IPS DF 6.9 (cell line): Measurements from ENCODE around the gene CBL.
"Not testable (repeated sequence)": the region's sequence is repeated elsewhere in the genome, so short reads cannot be mapped to it uniquely, and the experiment has no call there.

Experiments
- DNase-seq: peaks from one replicate; pipeline ENCODE4 v3.0.0-alpha.2; 2013; ENCODE audit warnings: low read depth, low spot score
- H3K27ac ChIP-seq: one replicate; pipeline ENCODE4 v1.5.1; 2013; ENCODE audit warnings: low read length, control low read depth
- H3K27me3 ChIP-seq: 2 replicates; pipeline ENCODE4 v1.6.1; 2013; ENCODE audit warnings: mild to moderate bottlenecking, low read length; ENCODE audit not compliant: control insufficient read depth, insufficient read depth
- H3K36me3 ChIP-seq: 2 replicates; pipeline ENCODE4 v1.6.1; 2013; ENCODE audit warnings: low read length; ENCODE audit not compliant: control insufficient read depth, insufficient read depth
- H3K4me1 ChIP-seq: 2 replicates; pipeline ENCODE4 v1.6.1; 2013; ENCODE audit warnings: low read length; ENCODE audit not compliant: control insufficient read depth, insufficient read depth
- H3K4me3 ChIP-seq: 2 replicates; pipeline ENCODE4 v1.5.1; 2013; ENCODE audit warnings: mild to moderate bottlenecking, low read length
- H3K9me3 ChIP-seq: 2 replicates; pipeline ENCODE4 v1.6.1; 2013; ENCODE audit warnings: low read length, inconsistent platforms; ENCODE audit not compliant: control insufficient read depth, insufficient read depth
- WGBS: extraction: QIAGEN DNeasy Blood & Tissue Kit; methylation state at CpG from one replicate; pipeline ENCODE4 v1.1.7; 2013; ENCODE audit warnings: mixed read lengths, missing lambda C conversion rate; ENCODE audit not compliant: insufficient read length, insufficient coverage; 5-methylcytosine and 5-hydroxymethylcytosine counted together

Gene CBL

DNA sequence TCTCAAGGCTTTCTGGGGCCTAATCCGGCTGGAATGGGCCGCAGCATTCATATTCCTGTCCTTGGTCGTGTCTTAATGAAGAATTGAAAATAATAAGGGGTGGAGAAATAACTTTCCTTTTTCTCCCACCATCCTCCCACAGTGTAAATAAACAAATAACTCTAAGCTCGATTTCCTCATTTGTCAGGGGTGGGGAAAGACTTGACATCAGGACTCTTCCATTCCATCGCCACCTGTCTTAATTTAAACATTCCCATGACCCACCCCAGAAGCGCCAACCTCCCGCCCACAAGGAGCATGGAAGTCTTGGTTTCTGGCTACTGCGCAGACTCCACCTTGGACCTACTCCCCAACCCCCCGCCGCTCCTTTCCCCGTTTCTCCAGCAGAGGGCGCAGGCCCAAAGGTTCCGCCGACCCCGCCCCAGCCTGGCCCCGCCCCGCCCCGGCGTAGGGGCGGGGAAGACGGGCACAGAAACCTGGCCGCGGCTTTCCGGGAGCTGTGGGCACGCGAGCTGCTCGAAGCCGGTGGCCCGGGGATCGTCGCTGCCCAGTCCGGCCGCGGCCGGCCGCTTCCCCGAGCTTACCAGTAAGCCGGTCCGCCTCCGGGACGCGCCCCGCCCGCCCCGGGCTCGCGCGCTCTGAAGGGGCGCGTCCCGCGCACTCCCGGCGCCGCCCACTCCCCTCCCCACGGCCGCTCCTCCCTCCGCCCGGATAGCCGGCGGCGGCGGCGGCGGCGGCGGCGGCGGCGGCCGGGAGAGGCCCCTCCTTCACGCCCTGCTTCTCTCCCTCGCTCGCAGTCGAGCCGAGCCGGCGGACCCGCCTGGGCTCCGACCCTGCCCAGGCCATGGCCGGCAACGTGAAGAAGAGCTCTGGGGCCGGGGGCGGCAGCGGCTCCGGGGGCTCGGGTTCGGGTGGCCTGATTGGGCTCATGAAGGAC, at the start of gene CBL:
TSS of gene CBL (plus strand) at position 766 of the 937 bp plus-strand sequence. CDS start at position 845, 79 bp downstream.
- no CpG with 5 or more reads among the region's 88 CpGs for WGBS
- H3K4me1 ChIP-seq = no peaks in the 10 kb centered on the region
- H3K27ac ChIP-seq = no peak within 1 kb of the TSS
- H3K36me3 ChIP-seq = no peaks in the 10 kb centered on the region
- no peaks in the 10 kb centered on the region for H3K27me3 ChIP-seq
- H3K9me3 ChIP-seq = no peaks in the 10 kb centered on the region
- peak; percentile 64 for DNase-seq
- H3K4me3 ChIP-seq = peak within 1 kb of the TSS; percentile 89

DNA sequence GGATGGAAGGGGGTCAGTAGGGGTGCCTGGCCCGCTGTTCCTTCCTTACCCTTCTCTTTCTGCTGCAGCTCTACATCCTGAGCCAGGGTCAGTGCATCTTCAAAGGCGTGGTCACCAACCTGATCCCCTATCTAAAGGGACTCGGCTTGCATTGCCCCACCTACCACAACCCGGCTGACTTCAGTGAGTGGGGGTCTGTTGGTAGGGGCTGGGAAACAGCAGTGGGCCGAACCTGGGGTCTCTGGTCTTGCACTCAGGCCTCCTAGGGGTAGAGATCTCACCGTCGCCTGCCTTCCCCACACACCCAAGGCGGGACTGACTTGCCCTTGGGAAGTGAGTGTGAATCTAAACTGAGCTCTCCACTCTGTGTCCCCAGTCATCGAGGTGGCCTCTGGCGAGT, 49.6 kb upstream of the CBL start:
- no peaks in the 10 kb centered on the region for H3K36me3 ChIP-seq
- no peaks in the 10 kb centered on the region for H3K27me3 ChIP-seq
- no peaks in the 10 kb centered on the region for H3K9me3 ChIP-seq
- no peak overlapping the region for H3K27ac ChIP-seq
- H3K4me3 ChIP-seq = no peak overlapping the region
- no peak for DNase-seq
- peaks cover 3% of the 10 kb centered on the region for H3K4me1 ChIP-seq
- no CpG with 5 or more reads among the region's 10 CpGs for WGBS

GRCh38 chr11:119157063-119157462, 49.1 kb upstream of the CBL start:
- H3K9me3 ChIP-seq = no peaks in the 10 kb centered on the region
- H3K4me3 ChIP-seq = no peak overlapping the region
- no peak overlapping the region for H3K27ac ChIP-seq
- WGBS = no CpG with 5 or more reads among the region's 3 CpGs
- DNase-seq = no peak
- H3K4me1 ChIP-seq = peaks cover 3% of the 10 kb centered on the region
- no peaks in the 10 kb centered on the region for H3K27me3 ChIP-seq
- no peaks in the 10 kb centered on the region for H3K36me3 ChIP-seq

DNA sequence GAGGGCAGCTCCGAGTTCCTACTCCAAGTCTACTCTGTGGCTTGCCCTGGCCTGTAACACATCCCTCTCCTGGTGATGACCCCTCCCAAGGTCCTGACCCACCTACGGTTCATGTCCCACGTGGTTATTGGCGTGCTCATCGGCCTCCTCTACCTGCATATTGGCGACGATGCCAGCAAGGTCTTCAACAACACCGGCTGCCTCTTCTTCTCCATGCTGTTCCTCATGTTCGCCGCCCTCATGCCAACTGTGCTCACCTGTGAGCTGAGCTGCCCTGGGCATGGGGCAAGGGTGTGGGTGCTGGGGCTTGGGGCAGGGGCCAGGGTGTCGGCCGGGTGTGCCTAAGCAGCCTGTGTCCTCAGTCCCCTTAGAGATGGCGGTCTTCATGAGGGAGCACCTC, 47.7 kb upstream of the CBL start:
- no peak overlapping the region for H3K4me3 ChIP-seq
- H3K36me3 ChIP-seq = no peaks in the 10 kb centered on the region
- no CpG with 5 or more reads among the region's 13 CpGs for WGBS
- no peaks in the 10 kb centered on the region for H3K27me3 ChIP-seq
- no peak overlapping the region for H3K27ac ChIP-seq
- DNase-seq = no peak
- no peaks in the 10 kb centered on the region for H3K9me3 ChIP-seq
- H3K4me1 ChIP-seq = peaks cover 3% of the 10 kb centered on the region

GRCh38 chr11:119160151-119160550, 46.0 kb upstream of the CBL start:
- no peak for DNase-seq
- H3K36me3 ChIP-seq = no peaks in the 10 kb centered on the region
- no peaks in the 10 kb centered on the region for H3K27me3 ChIP-seq
- peaks cover 3% of the 10 kb centered on the region for H3K4me1 ChIP-seq
- no peak overlapping the region for H3K4me3 ChIP-seq
- no peaks in the 10 kb centered on the region for H3K9me3 ChIP-seq
- no peak overlapping the region for H3K27ac ChIP-seq
- WGBS = no CpG with 5 or more reads among the region's 9 CpGs

- no peaks in the 10 kb centered on the region for H3K9me3 ChIP-seq
- DNase-seq = no peak
- H3K27ac ChIP-seq = no peak overlapping the region
- no CpG with 5 or more reads among the region's 8 CpGs for WGBS
- H3K4me3 ChIP-seq = no peak overlapping the region
- peaks cover 3% of the 10 kb centered on the region for H3K4me1 ChIP-seq
- no peaks in the 10 kb centered on the region for H3K36me3 ChIP-seq
- no peaks in the 10 kb centered on the region for H3K27me3 ChIP-seq
Observed at GRCh38 chr11:119161871-119162270, 44.3 kb upstream of the CBL start.

DNA sequence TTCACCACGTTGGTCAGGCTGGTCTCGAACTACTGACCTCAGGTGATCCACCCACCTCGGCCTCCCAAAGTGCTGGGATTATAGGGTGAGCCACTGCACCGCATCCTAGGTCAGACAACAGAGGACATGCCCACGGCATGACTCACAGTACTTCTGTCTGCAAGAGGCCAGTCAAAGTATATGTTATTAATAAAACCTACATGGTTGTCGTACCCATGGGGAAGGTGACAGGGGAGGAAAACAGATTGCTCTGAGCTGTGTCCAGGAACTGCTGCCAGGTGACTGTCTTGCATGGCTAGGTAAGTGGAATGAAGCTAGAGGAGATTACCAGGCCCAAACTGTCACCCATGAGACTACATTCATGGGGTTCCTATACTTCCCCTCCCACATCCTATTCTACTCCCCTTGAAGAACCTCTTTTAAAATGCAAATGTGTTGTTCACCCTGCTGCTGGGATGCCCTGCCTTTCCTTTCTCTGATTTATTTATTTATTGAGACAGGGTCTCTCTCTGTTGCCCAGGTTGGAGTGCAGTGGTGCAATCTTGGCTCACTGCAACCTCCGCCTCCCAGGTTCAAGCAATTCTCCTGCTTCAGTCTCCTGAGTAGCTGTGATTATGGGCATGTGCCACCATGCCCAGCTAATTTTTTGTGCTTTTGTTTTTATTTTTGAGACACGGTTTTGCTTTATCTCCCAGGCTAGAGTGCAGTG, 39.6 kb upstream of the CBL start:
- Histone ChIP-seq H3K36me3 (no peaks in the 10 kb centered on the region), H3K27me3 (no peaks in the 10 kb centered on the region), H3K4me1 (no peaks in the 10 kb centered on the region), H3K27ac (no peak overlapping the region), H3K4me3 (no peak overlapping the region), H3K9me3 (no peaks in the 10 kb centered on the region)
- no peak for DNase-seq
- WGBS = no CpG with 5 or more reads among the region's 8 CpGs

- H3K36me3 ChIP-seq, H3K27ac ChIP-seq, H3K4me3 ChIP-seq, DNase-seq, H3K4me1 ChIP-seq, H3K27me3 ChIP-seq, H3K9me3 ChIP-seq: not testable (repeated sequence)
- WGBS = no CpG with 5 or more reads among the region's 10 CpGs
Observed at GRCh38 chr11:119167077-119167458, 39.1 kb upstream of the CBL start.

DNA sequence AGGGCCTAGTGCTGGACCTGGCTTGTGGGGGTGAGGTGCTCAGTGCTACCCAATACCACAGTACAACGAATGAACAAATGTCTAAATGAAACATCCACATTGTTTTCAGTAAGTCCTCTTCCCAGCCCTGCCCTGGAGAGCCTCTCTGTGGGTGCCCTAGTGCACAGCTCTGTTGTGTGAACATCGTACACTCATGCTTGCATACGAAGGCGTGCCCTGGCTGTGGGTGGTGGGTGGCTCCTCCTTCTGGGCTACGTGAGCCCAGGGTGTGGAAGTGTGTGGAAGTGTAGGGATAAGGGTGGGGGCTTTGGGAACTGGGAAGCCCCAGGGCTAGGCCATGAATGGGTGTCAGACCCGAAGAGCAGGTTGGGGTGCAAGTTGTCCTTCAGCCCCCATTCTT, 38.2 kb upstream of the CBL start:
- Histone ChIP-seq H3K4me1 (no peaks in the 10 kb centered on the region), H3K4me3 (no peak overlapping the region), H3K27me3 (no peaks in the 10 kb centered on the region), H3K9me3 (no peaks in the 10 kb centered on the region), H3K27ac (no peak overlapping the region), H3K36me3 (no peaks in the 10 kb centered on the region)
- DNase-seq = no peak
- WGBS = no CpG with 5 or more reads among the region's 6 CpGs

- H3K36me3 ChIP-seq = no peaks in the 10 kb centered on the region
- no peaks in the 10 kb centered on the region for H3K4me1 ChIP-seq
- H3K27ac ChIP-seq = no peak within 1 kb of the TSS
- no CpG with 5 or more reads among the region's 63 CpGs for WGBS
- DNase-seq = peak; percentile 61
- H3K9me3 ChIP-seq = no peaks in the 10 kb centered on the region
- H3K4me3 ChIP-seq = peak within 1 kb of the TSS; percentile 60
- H3K27me3 ChIP-seq = no peaks in the 10 kb centered on the region
Observed at GRCh38 chr11:119168471-119169281, 37.5 kb upstream of the CBL start, which contains the start of gene NLRX1. NLRX1 (plus strand) TSS chr11:119168725; CDS start chr11:119171404, 2,679 bp downstream.
